ENCODE results near the gene DMXL1. TPM values are rescaled to one million over a fixed set of nuclear protein-coding genes. Genes with fewer than 3 reads are reported as not detected.

Gene DMXL1
- total and polyA plus RNA-seq, 2 experiments from 2014 or later: 28.4 to 41.7 TPM

GRCh38 chr5:119129770-119130169 is 58.9 kb downstream of the DMXL1 start:
- H3K4me3 Mint-ChIP-seq: no peak overlapping the region
- no peaks in the 10 kb centered on the region; the same call in 1 of the 2 replicates for H3K79me2 ChIP-seq (replicated peaks; ENCODE audit: insufficient read depth)
- no peak for ATAC-seq
- DNase-seq (ENCODE audit: low spot score): no peak
- H3K4me3 ChIP-seq: no peak overlapping the region
- no peaks in the 10 kb centered on the region for H3K4me1 ChIP-seq (ENCODE audit: insufficient read depth)
- H3K4me2 ChIP-seq: no peak overlapping the region
- H3K9me2 ChIP-seq (ENCODE audit: insufficient read depth): no peaks in the 10 kb centered on the region
- H3K36me3 ChIP-seq (ENCODE audit: insufficient read depth): peaks cover 17% of the 10 kb centered on the region; the same call in 1 of the 2 replicates
- H3K4me1 Mint-ChIP-seq: no peaks in the 10 kb centered on the region
- H3F3A ChIP-seq (replicated peaks; ENCODE audit: low read depth): no peaks in the 10 kb centered on the region
- H3K27ac ChIP-seq (ENCODE audit: low read depth): no peak overlapping the region
- peaks cover under 1% of the 10 kb centered on the region; the same call in 2 of the 3 replicates for H3K9me3 Mint-ChIP-seq
- no peak overlapping the region for H3K27ac Mint-ChIP-seq
- H4K20me1 ChIP-seq (replicated peaks; ENCODE audit: insufficient read depth): no peaks in the 10 kb centered on the region; the same call in 1 of the 2 replicates
- H3K27me3 ChIP-seq (ENCODE audit: insufficient read depth): no peaks in the 10 kb centered on the region
- no peak overlapping the region for H2AFZ ChIP-seq
- no peaks in the 10 kb centered on the region for H3K27me3 Mint-ChIP-seq (ENCODE audit: insufficient read depth, low read depth, poor library complexity)
- H3K36me3 Mint-ChIP-seq (ENCODE audit: low read depth): peaks cover 58% of the 10 kb centered on the region
- TF ChIP-seq ZNF331 (CRISPR knock-in tag; IDR thresholded peaks at IDR 0.05; ENCODE audit: low read depth) (no peak), ZNF114 (CRISPR knock-in tag; IDR thresholded peaks at IDR 0.05) (no peak), NANOG (IDR thresholded peaks at IDR 0.05; ENCODE audit: borderline replicate concordance) (no peak), POLR2AphosphoS5 (IDR thresholded peaks at IDR 0.05; ENCODE audit: low read depth) (no peak), CREB1 (CRISPR knock-in tag; IDR thresholded peaks at IDR 0.05; ENCODE audit: low read depth) (no peak), EZH2 (IDR thresholded peaks at IDR 0.05; ENCODE audit: low read depth, unreplicated experiment) (no peak), JUNB (IDR thresholded peaks at IDR 0.05; ENCODE audit: unreplicated experiment) (no peak), EZH2phosphoT487 (IDR thresholded peaks at IDR 0.05; ENCODE audit: unreplicated experiment) (no peak), REST (IDR thresholded peaks at IDR 0.05; ENCODE audit: unreplicated experiment) (no peak), STAT1 (IDR thresholded peaks at IDR 0.05; ENCODE audit: unreplicated experiment) (no peak)
- TF ChIP-seq, protein P1, sequence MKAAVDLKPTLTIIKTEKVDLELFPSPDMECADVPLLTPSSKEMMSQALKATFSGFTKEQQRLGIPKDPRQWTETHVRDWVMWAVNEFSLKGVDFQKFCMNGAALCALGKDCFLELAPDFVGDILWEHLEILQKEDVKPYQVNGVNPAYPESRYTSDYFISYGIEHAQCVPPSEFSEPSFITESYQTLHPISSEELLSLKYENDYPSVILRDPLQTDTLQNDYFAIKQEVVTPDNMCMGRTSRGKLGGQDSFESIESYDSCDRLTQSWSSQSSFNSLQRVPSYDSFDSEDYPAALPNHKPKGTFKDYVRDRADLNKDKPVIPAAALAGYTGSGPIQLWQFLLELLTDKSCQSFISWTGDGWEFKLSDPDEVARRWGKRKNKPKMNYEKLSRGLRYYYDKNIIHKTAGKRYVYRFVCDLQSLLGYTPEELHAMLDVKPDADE (IDR thresholded peaks at IDR 0.05): no peak
- TF ChIP-seq, protein P2, sequence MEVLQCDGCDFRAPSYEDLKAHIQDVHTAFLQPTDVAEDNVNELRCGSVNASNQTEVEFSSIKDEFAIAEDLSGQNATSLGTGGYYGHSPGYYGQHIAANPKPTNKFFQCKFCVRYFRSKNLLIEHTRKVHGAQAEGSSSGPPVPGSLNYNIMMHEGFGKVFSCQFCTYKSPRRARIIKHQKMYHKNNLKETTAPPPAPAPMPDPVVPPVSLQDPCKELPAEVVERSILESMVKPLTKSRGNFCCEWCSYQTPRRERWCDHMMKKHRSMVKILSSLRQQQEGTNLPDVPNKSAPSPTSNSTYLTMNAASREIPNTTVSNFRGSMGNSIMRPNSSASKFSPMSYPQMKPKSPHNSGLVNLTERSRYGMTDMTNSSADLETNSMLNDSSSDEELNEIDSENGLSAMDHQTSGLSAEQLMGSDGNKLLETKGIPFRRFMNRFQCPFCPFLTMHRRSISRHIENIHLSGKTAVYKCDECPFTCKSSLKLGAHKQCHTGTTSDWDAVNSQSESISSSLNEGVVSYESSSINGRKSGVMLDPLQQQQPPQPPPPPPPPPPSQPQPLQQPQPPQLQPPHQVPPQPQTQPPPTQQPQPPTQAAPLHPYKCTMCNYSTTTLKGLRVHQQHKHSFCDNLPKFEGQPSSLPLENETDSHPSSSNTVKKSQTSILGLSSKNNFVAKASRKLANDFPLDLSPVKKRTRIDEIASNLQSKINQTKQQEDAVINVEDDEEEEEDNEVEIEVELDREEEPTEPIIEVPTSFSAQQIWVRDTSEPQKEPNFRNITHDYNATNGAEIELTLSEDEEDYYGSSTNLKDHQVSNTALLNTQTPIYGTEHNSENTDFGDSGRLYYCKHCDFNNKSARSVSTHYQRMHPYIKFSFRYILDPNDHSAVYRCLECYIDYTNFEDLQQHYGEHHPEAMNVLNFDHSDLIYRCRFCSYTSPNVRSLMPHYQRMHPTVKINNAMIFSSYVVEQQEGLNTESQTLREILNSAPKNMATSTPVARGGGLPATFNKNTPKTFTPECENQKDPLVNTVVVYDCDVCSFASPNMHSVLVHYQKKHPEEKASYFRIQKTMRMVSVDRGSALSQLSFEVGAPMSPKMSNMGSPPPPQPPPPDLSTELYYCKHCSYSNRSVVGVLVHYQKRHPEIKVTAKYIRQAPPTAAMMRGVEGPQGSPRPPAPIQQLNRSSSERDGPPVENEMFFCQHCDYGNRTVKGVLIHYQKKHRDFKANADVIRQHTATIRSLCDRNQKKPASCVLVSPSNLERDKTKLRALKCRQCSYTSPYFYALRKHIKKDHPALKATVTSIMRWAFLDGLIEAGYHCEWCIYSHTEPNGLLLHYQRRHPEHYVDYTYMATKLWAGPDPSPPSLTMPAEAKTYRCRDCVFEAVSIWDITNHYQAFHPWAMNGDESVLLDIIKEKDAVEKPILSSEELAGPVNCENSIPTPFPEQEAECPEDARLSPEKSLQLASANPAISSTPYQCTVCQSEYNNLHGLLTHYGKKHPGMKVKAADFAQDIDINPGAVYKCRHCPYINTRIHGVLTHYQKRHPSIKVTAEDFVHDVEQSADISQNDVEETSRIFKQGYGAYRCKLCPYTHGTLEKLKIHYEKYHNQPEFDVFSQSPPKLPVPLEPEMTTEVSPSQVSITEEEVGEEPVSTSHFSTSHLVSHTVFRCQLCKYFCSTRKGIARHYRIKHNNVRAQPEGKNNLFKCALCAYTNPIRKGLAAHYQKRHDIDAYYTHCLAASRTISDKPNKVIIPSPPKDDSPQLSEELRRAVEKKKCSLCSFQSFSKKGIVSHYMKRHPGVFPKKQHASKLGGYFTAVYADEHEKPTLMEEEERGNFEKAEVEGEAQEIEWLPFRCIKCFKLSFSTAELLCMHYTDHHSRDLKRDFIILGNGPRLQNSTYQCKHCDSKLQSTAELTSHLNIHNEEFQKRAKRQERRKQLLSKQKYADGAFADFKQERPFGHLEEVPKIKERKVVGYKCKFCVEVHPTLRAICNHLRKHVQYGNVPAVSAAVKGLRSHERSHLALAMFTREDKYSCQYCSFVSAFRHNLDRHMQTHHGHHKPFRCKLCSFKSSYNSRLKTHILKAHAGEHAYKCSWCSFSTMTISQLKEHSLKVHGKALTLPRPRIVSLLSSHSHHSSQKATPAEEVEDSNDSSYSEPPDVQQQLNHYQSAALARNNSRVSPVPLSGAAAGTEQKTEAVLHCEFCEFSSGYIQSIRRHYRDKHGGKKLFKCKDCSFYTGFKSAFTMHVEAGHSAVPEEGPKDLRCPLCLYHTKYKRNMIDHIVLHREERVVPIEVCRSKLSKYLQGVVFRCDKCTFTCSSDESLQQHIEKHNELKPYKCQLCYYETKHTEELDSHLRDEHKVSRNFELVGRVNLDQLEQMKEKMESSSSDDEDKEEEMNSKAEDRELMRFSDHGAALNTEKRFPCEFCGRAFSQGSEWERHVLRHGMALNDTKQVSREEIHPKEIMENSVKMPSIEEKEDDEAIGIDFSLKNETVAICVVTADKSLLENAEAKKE (CRISPR knock-in tag; IDR thresholded peaks at IDR 0.05): no peak
- TF ChIP-seq, protein P3, sequence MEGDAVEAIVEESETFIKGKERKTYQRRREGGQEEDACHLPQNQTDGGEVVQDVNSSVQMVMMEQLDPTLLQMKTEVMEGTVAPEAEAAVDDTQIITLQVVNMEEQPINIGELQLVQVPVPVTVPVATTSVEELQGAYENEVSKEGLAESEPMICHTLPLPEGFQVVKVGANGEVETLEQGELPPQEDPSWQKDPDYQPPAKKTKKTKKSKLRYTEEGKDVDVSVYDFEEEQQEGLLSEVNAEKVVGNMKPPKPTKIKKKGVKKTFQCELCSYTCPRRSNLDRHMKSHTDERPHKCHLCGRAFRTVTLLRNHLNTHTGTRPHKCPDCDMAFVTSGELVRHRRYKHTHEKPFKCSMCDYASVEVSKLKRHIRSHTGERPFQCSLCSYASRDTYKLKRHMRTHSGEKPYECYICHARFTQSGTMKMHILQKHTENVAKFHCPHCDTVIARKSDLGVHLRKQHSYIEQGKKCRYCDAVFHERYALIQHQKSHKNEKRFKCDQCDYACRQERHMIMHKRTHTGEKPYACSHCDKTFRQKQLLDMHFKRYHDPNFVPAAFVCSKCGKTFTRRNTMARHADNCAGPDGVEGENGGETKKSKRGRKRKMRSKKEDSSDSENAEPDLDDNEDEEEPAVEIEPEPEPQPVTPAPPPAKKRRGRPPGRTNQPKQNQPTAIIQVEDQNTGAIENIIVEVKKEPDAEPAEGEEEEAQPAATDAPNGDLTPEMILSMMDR (conservative IDR thresholded peaks at IDR 0.05; ENCODE audit: low read depth in 2 of 2): no peak
